PC-9 (cell line): ENCODE data around the gene LMAN1L.

Experiments
- EZH2 ChIP-seq: fragments of 200-600 bp; sonication (generic); IDR thresholded peaks from 2 replicates; pipeline ENCODE4 v1.8.0; 2017; ENCODE audit warnings: antibody characterized with exemption, low read depth
- TF ChIP-seq, protein P1 (sequence below): fragments of 200-600 bp; sonication (generic); conservative IDR thresholded peaks from 2 replicates; pipeline ENCODE4 v1.6.1; 2017; ENCODE audit warnings: mixed run types, antibody characterized with exemption, mild to moderate bottlenecking, moderate library complexity

- TF ChIP-seq, protein P1, sequence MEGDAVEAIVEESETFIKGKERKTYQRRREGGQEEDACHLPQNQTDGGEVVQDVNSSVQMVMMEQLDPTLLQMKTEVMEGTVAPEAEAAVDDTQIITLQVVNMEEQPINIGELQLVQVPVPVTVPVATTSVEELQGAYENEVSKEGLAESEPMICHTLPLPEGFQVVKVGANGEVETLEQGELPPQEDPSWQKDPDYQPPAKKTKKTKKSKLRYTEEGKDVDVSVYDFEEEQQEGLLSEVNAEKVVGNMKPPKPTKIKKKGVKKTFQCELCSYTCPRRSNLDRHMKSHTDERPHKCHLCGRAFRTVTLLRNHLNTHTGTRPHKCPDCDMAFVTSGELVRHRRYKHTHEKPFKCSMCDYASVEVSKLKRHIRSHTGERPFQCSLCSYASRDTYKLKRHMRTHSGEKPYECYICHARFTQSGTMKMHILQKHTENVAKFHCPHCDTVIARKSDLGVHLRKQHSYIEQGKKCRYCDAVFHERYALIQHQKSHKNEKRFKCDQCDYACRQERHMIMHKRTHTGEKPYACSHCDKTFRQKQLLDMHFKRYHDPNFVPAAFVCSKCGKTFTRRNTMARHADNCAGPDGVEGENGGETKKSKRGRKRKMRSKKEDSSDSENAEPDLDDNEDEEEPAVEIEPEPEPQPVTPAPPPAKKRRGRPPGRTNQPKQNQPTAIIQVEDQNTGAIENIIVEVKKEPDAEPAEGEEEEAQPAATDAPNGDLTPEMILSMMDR: no peak
- TF ChIP-seq EZH2: no peak
Observed at GRCh38 chr15:74855857-74856256, 43.2 kb downstream of the LMAN1L start.
